HS-27A (cell line): ENCODE data around the gene NECTIN1.
"Not testable (repeated sequence)": the region's sequence is repeated elsewhere in the genome, so short reads cannot be mapped to it uniquely, and the experiment has no call there.

Experiments used
- DNase-seq: peaks from one replicate; pipeline ENCODE4 v3.0.0-alpha.2; 2012; ENCODE audit warnings: low read depth, missing footprints

NECTIN1 gene

GRCh38 chr11:119615882-119616196, 113.2 kb downstream of the NECTIN1 start:
- peak; percentile 17 for DNase-seq

- DNase-seq = no peak
These were observed 113.8 kb downstream of the NECTIN1 start for GRCh38 chr11:119615003-119615881.

DNA sequence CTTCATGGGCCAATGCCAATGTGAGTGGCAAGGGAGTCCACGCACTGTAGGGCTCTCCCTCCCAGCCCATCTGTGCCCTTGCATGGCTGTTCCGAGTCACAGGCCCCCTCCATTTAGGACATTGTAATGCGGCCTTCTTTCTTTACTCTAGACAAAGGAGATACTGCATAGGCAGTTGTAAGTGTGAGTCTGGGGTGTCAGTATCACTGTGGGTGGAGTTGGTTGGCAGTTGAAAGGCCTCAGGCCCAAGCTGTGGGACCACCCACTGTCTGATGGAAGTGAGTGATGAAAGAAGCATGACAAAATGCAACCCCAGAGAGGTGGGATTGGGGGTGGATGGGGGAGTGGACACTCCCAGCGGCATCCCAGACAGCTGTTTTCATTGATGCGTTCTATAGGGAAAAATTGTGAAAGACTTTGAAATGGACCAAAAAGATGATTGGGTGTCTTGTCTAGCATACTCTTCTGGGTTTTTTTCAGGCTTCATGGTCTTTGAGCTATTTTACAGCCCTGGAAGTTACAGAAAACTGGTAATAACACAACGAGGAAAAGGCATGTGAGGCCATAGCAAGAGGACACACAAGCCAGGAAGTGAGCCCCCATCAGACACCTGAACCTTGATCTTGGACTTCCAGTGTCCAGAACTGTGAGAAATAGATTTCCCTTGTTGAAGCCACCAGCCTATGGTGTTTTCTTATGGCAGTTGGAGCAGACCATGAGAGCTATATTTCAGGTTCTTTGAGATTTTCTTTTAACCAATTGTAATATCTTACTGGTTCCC, 114.6 kb downstream of the NECTIN1 start:
- no peak for DNase-seq

DNA sequence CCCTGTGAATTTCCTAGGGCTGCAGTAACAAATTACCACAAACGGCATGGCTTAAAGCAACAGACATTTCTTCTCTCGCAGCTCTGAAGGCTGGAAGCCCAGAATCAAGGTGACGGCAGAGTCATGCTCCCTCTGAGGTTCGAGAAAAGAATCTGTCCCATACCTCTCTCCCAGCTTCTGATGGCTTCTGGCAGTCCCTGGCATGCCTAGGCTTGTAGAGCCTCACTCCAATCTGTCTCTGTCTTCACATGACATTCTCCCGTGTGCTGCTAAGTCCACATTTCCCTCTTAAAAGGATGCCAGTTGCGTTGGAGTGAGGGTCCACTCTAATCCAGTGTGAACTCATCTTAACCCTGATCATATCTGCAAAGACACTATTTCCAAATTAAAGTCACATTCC, 116.2 kb downstream of the NECTIN1 start:
- DNase-seq = no peak

- DNase-seq = no peak
These were observed 118.1 kb downstream of the NECTIN1 start for GRCh38 chr11:119610836-119611426.

GRCh38 chr11:119608781-119609180, 120.2 kb downstream of the NECTIN1 start:
- no peak for DNase-seq

GRCh38 chr11:119608201-119608600, 120.8 kb downstream of the NECTIN1 start:
- no peak for DNase-seq

- no peak for DNase-seq
These were observed 121.3 kb downstream of the NECTIN1 start for GRCh38 chr11:119607726-119608125.

GRCh38 chr11:119605137-119605665, 123.8 kb downstream of the NECTIN1 start:
- no peak for DNase-seq

- no peak for DNase-seq
These were observed 126.1 kb downstream of the NECTIN1 start for GRCh38 chr11:119602745-119603373.

GRCh38 chr11:119599864-119600541, 129.0 kb downstream of the NECTIN1 start:
- DNase-seq = no peak

DNA sequence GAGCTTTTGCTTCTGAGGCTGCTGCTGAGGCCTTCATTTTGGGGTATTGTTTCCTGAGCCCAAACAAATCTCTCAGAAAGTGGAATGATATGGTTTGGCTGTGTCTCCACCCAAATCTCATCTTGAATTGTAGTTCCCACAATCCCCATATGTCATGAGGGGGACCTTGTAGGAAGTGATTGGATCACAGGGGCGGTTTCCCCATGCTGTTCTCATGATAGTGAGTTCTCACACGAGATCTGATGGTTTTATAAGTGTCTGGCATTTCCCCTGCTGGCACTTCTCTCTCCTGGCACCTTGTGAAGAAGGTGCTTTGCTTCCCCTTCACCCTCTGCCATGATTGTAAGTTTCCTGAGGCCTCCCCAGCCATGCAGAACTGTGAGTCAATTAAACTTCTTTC, 133.1 kb downstream of the NECTIN1 start:
- not testable (repeated sequence) for DNase-seq

- DNase-seq = peak; percentile 66
These were observed 134.3 kb downstream of the NECTIN1 start for GRCh38 chr11:119594639-119595249.

DNA sequence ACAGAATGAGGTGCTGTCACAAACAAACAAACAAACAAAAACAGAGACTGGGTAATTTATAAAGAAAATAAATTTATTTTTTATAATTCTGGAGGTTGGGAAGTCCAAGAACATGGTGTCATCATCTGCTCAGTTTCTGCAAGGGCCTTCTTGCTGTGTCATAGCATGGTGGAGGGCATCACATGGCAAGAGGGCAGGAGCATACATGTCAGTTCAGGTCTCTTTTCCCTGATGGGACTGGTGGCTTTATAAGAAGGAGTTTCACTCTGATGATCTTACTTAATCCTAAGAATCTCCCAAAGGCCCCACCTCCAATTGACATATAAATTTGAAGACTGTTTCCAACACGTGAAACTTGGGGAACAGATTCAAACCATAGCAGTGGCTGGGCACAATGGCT, 135.7 kb downstream of the NECTIN1 start:
- no peak for DNase-seq

DNA sequence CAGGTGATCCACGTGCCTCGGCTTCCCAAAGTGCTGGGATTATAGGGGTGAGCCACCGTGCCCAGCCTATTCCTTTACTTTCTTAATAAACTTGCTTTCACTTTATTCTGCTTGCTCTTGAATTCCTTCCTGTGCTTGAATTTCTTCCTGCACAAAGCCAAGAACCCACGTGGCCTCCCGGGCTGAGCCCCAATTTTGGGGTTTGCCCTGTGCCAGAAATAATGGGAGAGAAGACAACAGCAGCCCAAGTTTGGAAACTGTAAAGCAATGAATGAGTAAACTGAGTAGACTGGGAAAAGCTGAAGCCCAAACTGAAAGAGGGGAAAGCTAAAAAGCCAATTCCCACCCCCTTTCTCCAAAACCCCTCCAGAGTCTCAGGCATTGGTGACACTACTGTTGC, 136.4 kb downstream of the NECTIN1 start:
- DNase-seq = no peak

- no peak for DNase-seq
These were observed 137.1 kb downstream of the NECTIN1 start for GRCh38 chr11:119591836-119592310.

DNA sequence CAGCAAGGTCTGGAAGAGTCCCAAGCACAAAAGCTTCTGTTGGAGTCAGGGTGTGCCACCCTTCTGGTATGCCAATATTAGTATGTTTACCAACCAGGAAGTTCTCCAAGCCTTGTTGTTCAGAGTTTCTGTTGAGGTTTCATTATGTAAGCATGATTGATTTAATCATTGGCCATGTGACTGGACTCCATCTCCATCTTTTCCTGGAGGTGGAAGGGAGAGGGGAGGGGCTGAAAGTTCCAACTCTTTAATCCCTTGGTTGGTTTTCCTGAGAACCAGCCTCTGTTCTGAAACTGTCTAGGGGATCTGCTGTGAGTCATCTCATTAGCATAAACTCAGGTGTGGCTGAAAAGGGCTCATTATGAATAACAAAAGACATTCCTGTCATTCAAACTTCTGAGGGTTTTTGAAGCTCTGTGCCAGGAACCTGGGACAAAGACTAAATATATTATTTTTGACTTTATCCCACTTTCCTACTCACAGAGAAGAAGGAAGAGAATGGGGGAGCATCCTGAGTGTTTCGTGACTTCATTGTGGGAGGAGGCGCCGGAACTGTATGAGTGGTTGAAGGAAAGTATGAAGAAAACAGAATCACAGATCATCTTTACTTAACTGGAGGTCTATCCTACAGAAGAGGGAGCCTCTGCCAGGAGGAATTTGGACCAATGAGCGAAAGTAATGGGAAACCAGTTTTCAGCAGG, 138.2 kb downstream of the NECTIN1 start:
- DNase-seq = no peak

- DNase-seq = no peak
These were observed 140.0 kb downstream of the NECTIN1 start for GRCh38 chr11:119589001-119589400.
